Transverse colon (tissue), 4 donors: ENCODE measurements around the gene LNX1. TPM values are rescaled to one million over a fixed set of nuclear protein-coding genes. Genes with fewer than 3 reads are reported as not detected.

ENCODE experiments used
- DNase-seq: peaks from one replicate; pipeline ENCODE4 v3.0.0-alpha.2; 2019
- H3K27ac ChIP-seq, 4 donors: fragments of 200-600 bp; sonication (generic); 2 replicates each; pipeline ENCODE4 v1.5.1; 2016 to 2018; ENCODE audit warnings: inconsistent platforms in 4 of 4
- H3K27me3 ChIP-seq: fragments of 200-600 bp; sonication (generic); 2 replicates; pipeline ENCODE4 v1.5.1; 2017; ENCODE audit warnings: inconsistent platforms
- H3K36me3 ChIP-seq, 4 donors: fragments of 200-600 bp; sonication (generic); 2 replicates each; pipeline ENCODE4 v1.5.1; 2017 to 2019; ENCODE audit warnings: inconsistent platforms in 4 of 4
- H3K4me1 ChIP-seq, 4 donors: fragments of 200-600 bp; sonication (generic); 2 replicates each; pipeline ENCODE4 v1.5.1; 2017 to 2020; ENCODE audit warnings: inconsistent platforms in 4 of 4
- H3K4me3 ChIP-seq, 4 donors: fragments of 200-600 bp; sonication (generic); 1 replicate in 1 of 4; 2 replicates in 3 of 4; pipeline versions ENCODE4 v1.5.1 to v1.6.1; 2017 to 2019; ENCODE audit warnings: inconsistent platforms in 4 of 4
- H3K9me3 ChIP-seq, 2 donors: fragments of 200-600 bp; sonication (generic); 2 replicates each; pipeline ENCODE4 v1.5.1; 2017 to 2019; ENCODE audit warnings: inconsistent platforms in 2 of 2
- CTCF ChIP-seq, 5 experiments: fragments of 200-600 bp in 3 of 5; fragments of 450-650 bp in 2 of 5; sonication (generic) in 3 of 5; IDR thresholded peaks; 1 replicate in 2 of 5; 2 replicates in 3 of 5; pipeline ENCODE4 v1.5.1; 2016 to 2017; ENCODE audit warnings: antibody characterized with exemption in 5 of 5, inconsistent platforms in 3 of 5, mild to moderate bottlenecking in 2 of 5, moderate library complexity in 1 of 5
- EP300 ChIP-seq: sonication (generic); formaldehyde crosslinking; IDR thresholded peaks from one replicate; pipeline ENCODE4 v1.6.1; 2017; ENCODE audit warnings: antibody characterized with exemption, low read depth
- POLR2A ChIP-seq: fragments of 450-650 bp; IDR thresholded peaks from one replicate; pipeline ENCODE4 v1.6.1; 2016; ENCODE audit warnings: antibody characterized with exemption, mild to moderate bottlenecking, moderate library complexity
- POLR2AphosphoS5 ChIP-seq, 3 donors: sonication (generic); formaldehyde crosslinking; IDR thresholded peaks; one replicate each; pipeline ENCODE4 v1.6.1; 2016; ENCODE audit warnings: antibody characterized with exemption in 3 of 3
- WGBS, 2 donors: methylation state at CpG; one replicate each; pipeline ENCODE4 v1.1.5; 2018; ENCODE audit warnings: low coverage in 1 of 2; 5-methylcytosine and 5-hydroxymethylcytosine counted together
- in situ Hi-C, 4 donors: fragments of 200-750 bp; cut with MboI; loops; one replicate each; pipeline versions ENCODE4 v1.15.0 to v1.15.1; 2017; ENCODE audit warnings: low sequenced_read_pairs in 3 of 4, low pct_ligation_motif_present in 1 of 4, low pct_unique_long_range_greater_than_20kb in 1 of 4
- intact Hi-C: fragments of 100-400 bp; cut with DNase I; formaldehyde crosslinking; loops from one replicate; pipeline ENCODE4 v1.15.1; 2023; ENCODE audit warnings: low total_unique reads
- total RNA-seq, 4 donors: library from RNA; depleted of rRNA; stranded (reverse); fragments of >200 nt; gene quantifications; one replicate each; pipeline ENCODE4 v1.1.0, GENCODE V29; 2016

Gene LNX1
- total RNA-seq, 4 donors from 2014 or later, result 2.6 to 35.5 (median 18.1) TPM

- H3K36me3 ChIP-seq, result no peaks in the 10 kb centered on the region
- no peaks in the 10 kb centered on the region for H3K4me1 ChIP-seq
- H3K4me3 ChIP-seq, result no peak overlapping the region
- TF ChIP-seq CTCF (IDR thresholded peaks at IDR 0.05) (no peak), POLR2AphosphoS5 (IDR thresholded peaks at IDR 0.05) (no peak), EP300 (no peak), POLR2A (no peak)
- no peaks in the 10 kb centered on the region for H3K27me3 ChIP-seq
- H3K9me3 ChIP-seq, result no peaks in the 10 kb centered on the region
- H3K27ac ChIP-seq, result no peak overlapping the region
- whole genome bisulfite sequencing, 2 donors, result 71 to 86% methylated on average over 2 of the region's 2 CpGs
- in situ Hi-C loops, result loop anchor here in 2 of 4 donors (25.0 kb wide), 4 partner anchors 94 to 731 kb away; partner anchors contain the start of gene FIP1L1 (in 1 of the 2)
- intact Hi-C loops, result no loop called here
- no peak for DNase-seq
Measured at GRCh38 chr4:53480909-53481308, 110.4 kb downstream of the LNX1 start.

DNA sequence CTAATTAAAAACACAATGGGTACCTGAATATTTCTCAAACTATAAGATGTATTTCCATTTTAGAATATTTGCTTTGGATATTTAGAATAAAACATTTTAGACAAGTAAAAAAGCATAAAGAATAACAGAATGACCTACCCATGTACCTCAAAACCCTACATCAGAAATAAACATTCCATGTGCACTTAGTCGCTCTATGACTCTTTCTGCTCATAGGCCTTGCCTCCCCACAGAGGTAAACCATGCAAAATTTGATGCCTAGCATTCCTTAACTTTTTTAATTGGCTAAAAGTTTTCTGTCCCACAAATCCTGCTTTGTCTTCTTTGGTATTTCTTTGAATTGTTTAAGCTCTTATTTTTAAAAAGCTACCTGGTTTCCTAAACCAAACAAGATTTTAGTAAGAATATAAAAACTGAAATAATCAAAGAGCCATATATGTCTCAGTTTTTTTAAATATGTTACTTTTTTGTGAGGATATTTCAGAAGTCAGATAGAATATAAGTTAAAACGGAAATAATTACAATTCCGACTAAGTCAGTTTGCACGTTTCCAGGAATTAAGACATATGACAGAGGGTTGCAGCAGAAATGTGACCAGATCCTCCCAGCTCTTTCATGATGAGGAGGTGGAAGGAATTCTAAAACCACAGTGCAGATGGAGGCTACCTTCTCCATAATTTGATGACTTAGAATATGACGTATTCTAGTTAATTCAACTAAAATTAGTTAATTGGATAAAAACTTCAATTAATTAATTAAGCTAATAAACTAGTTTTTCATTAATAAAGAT lies 111.4 kb downstream of the LNX1 start:
- WGBS, 2 donors, result 92 to 95% methylated on average over 5 of the region's 5 CpGs
- DNase-seq, result no peak
- no peaks in the 10 kb centered on the region for H3K36me3 ChIP-seq
- intact Hi-C loops, result no loop called here
- TF ChIP-seq CTCF (IDR thresholded peaks at IDR 0.05) (no peak), POLR2A (no peak), POLR2AphosphoS5 (IDR thresholded peaks at IDR 0.05) (no peak), EP300 (no peak)
- H3K4me1 ChIP-seq, result no peaks in the 10 kb centered on the region
- in situ Hi-C loops, result loop anchor here in 2 of 4 donors (25.0 kb wide), 4 partner anchors 93 to 732 kb away; partner anchors contain the start of gene FIP1L1 (in 1 of the 2)
- no peaks in the 10 kb centered on the region for H3K27me3 ChIP-seq
- no peak overlapping the region for H3K4me3 ChIP-seq
- no peak overlapping the region for H3K27ac ChIP-seq
- no peaks in the 10 kb centered on the region for H3K9me3 ChIP-seq

- Histone ChIP-seq H3K27me3 (no peaks in the 10 kb centered on the region), H3K27ac (no peak overlapping the region), H3K9me3 (no peaks in the 10 kb centered on the region), H3K4me1 (no peaks in the 10 kb centered on the region), H3K36me3 (no peaks in the 10 kb centered on the region), H3K4me3 (no peak overlapping the region)
- intact Hi-C loops, result no loop called here
- TF ChIP-seq POLR2A, result no peak
- TF ChIP-seq POLR2AphosphoS5 (IDR thresholded peaks at IDR 0.05), result no peak
- in situ Hi-C loops, result loop anchor here in 2 of 4 donors (25.0 kb wide), 4 partner anchors 92 to 733 kb away; partner anchors contain the start of gene FIP1L1 (in 1 of the 2)
- WGBS, 2 donors, result 93 to 94% methylated on average over 2 to 4 of the region's 4 CpGs
- DNase-seq, result no peak
Measured at GRCh38 chr4:53478671-53479456, 112.4 kb downstream of the LNX1 start.

DNA sequence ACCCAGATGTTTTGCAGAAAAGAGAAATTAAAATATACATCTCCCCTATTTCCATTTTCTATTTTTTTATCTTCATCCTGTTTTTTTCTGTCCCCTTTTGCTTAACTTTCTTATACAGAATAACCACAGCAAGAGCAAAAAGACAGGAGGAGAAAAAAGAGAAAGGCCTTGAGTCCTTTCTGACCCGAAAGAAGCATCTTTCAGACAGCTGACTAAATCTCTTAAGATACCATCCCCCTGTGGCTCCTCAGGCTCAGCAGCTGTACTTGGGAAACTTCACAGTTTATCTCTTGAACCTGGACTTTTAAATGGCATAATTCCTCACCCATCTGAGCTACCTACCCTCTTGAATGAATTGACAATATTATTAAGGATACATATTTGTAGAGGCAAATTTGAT lies 113.7 kb downstream of the LNX1 start:
- in situ Hi-C loops (loop anchor here in 2 of 4 donors (25.0 kb wide), 4 partner anchors 90 to 735 kb away; partner anchors contain the start of gene FIP1L1 (in 1 of the 2)), intact Hi-C loops (no loop called here)

More for the DNA sequence above, 113.7 kb downstream of the LNX1 start:
- Histone ChIP-seq H3K9me3 (no peaks in the 10 kb centered on the region), H3K27ac (no peak overlapping the region), H3K27me3 (no peaks in the 10 kb centered on the region), H3K4me3 (no peak overlapping the region), H3K36me3 (peaks cover 0 to 4% (median 0%) of the 10 kb centered on the region in 4 donors), H3K4me1 (no peaks in the 10 kb centered on the region)
- TF ChIP-seq POLR2A (no peak), CTCF (IDR thresholded peaks at IDR 0.05) (no peak), EP300 (no peak), POLR2AphosphoS5 (IDR thresholded peaks at IDR 0.05) (no peak)
- WGBS, 2 donors, result 84 to 88% methylated on average over 1 of the region's 1 CpG
- DNase-seq, result no peak
